ENCODE results near the gene RAB11FIP4.

Gene RAB11FIP4

DNA sequence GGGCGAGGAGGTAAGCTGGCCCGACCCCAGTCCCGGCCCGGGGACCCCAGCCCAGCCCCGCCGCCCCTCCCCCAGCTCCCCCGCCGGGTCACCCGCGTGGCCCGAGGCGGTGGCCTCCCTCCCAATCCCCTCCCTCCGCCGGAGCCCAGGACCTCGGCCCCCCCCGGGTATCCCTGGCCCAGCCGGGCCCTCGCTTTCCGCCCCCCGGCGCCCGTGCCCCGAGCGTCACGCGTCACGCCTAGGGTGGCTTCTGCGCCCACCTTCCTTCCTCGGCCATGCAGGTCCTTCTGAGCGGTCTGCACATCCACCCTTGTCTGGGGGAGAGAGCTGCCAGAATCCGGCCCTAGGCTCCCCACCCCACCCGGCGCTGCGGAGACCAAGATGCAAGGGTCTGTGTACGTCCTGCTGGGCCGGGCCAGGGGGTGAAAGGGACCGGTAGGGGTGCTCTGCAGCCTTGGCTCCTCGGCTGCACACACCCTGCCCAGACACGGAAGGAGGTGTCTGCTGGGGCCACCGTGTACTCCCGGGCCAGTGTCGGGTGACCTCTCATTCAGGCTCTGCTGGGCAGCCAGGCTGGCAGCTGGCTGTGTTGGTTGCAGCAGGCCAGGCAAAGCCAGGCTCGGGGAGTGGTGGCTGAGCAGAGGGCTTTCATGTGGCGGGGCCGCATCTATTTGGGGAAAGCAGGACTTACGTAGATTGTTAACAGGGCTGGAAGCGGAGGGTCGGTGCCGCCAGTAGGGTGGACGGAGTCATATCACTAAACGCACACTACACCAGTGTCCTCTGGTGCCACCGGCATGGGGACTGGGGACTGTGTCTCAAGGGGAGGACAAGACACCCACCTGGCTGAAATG is 754 bp downstream of the RAB11FIP4 start:
- no peaks in the 10 kb centered on the region for H3K9me3 Mint-ChIP-seq
- DNase-seq = peak; percentile 34
- H3K4me1 Mint-ChIP-seq (ENCODE audit: low read depth) = peaks cover 10% of the 10 kb centered on the region
- H3K27me3 Mint-ChIP-seq = peaks cover 55% of the 10 kb centered on the region
- peak overlapping the region; percentile 64 for H3K4me3 Mint-ChIP-seq
- no peak overlapping the region for H3K27ac Mint-ChIP-seq
- H3K36me3 Mint-ChIP-seq (ENCODE audit: low read depth) = no peaks in the 10 kb centered on the region

DNA sequence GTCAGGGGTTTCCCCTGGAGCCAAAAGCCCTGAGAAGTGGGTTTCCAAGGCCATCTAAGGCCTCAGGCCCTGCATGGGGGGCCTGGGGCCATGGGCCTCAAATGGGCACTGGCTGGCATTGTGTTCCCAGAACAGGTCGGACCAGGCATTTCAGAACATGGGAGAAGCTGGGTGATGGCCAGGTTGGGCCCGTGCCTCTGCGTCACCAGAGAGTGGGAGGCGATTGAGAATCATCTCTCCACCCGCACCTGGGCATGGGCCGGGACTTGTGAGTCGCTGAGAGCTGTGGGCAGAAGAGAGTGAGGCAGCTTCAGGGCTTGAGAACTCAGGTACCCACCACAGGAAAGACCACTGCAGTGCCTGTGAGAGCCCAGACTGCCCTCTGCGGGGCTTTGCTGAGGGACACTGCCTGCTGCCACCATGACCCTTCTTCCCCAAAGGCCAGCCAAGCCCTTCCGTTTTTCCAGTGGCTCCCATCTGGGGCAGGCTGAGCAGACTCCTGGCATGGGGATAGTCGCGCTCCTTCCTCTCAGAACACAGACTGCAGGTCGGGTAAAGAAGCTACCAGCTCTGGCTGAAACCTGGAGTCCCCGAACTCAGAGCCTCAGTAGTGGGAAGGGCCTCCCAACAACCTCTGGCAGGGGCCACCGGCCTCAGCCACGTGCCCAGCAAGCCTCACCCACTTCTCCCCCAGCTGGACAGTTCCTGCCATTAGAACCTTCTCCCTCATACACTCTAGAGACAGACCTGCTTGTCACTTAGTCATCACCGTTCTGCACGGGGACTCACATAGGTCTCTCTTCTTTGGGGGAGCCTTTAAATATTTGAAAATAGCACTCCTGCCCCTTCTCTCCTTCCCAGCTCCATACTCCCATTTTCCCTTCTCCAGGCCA is 1.6 kb downstream of the RAB11FIP4 start:
- H3K9me3 Mint-ChIP-seq = no peaks in the 10 kb centered on the region
- no peak overlapping the region for H3K27ac Mint-ChIP-seq
- DNase-seq = no peak
- H3K27me3 Mint-ChIP-seq = peaks cover 58% of the 10 kb centered on the region
- H3K36me3 Mint-ChIP-seq (ENCODE audit: low read depth) = no peaks in the 10 kb centered on the region
- peak overlapping the region; percentile 64 for H3K4me3 Mint-ChIP-seq
- peaks cover 10% of the 10 kb centered on the region for H3K4me1 Mint-ChIP-seq (ENCODE audit: low read depth)

DNA sequence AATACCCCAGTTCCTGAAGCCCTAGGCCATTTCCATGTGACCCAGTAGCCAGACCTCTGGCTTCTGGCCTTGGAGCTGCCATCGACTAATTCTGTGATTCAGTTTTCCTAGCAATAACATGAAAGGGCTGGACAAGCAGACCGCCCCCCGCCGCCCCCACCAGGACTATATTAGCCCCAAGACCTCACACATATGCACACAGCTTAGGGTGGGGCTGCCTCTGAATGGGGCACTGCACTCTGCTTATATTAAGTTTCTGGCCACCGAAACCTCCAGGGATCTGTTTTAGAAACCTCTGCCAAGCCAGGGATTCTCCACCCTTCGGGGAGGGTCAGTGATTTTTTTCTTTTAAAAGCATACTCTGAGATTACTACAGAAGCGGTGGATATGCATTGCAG is 2.3 kb downstream of the RAB11FIP4 start:
- Mint-ChIP-seq H3K4me1 (ENCODE audit: low read depth) (peaks cover 10% of the 10 kb centered on the region), H3K4me3 (no peak overlapping the region), H3K36me3 (ENCODE audit: low read depth) (no peaks in the 10 kb centered on the region), H3K9me3 (no peaks in the 10 kb centered on the region), H3K27ac (no peak overlapping the region), H3K27me3 (peaks cover 62% of the 10 kb centered on the region)
- DNase-seq = no peak

DNA sequence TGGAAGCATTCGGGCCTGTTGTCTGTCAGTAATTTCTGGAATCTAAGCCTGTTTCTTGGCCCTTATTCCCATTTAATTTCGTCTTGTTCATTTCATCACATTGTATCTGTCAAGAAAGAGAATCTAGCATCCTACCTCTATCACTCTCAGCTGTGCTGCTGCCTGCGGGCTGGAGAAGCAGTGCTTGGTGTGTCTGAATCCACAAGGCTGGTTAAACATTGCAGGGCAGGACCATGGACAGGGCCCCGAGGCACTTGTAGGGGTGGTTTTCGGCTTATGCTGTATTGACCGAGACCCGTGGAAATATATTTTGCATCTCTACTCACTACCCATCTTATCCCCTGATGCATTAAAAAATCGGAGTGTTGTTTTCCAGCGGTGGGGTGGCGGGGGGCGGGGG is 3.1 kb downstream of the RAB11FIP4 start:
- Mint-ChIP-seq H3K36me3 (ENCODE audit: low read depth) (no peaks in the 10 kb centered on the region), H3K4me3 (no peak overlapping the region), H3K27me3 (peaks cover 55% of the 10 kb centered on the region), H3K27ac (no peak overlapping the region), H3K4me1 (ENCODE audit: low read depth) (peaks cover 9% of the 10 kb centered on the region), H3K9me3 (no peaks in the 10 kb centered on the region)
- DNase-seq = peak; percentile 50

DNA sequence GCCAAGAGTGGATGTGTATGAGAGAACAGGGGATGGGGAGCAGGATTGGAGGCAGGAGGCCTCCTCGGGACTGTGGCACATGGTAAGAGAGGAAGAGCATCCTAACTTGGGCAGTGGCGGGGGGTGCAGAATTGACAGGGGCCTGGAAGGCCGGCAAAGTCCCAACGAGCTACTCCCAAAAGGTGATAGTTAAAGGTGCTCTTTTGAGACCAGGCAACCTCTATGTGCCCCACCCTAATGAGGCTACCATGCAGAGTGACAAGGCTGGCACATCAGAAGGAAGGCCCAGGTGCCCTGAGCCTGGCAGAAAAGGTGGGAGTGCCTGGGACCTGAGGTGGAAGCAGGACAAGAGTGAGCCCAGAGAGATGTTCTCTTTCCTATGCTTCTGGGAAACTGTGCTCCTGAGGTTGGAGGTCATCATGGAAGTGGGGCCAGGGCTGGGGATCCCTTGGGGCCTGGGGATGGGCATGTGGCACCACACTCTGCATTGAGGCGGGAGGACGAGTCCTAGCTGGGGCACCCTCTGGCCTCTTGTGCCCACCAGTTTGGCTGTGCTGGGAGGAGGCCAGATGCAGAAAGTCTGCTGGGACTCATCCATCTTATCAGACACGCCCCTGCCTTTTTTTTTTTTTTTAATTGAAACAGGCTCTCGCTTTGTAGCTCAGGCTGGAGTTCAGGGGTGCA is 5.9 kb downstream of the RAB11FIP4 start:
- no peak overlapping the region for H3K4me3 Mint-ChIP-seq
- no peaks in the 10 kb centered on the region for H3K9me3 Mint-ChIP-seq
- no peaks in the 10 kb centered on the region for H3K36me3 Mint-ChIP-seq (ENCODE audit: low read depth)
- peaks cover 36% of the 10 kb centered on the region for H3K27me3 Mint-ChIP-seq
- no peak overlapping the region for H3K27ac Mint-ChIP-seq
- peaks cover 2% of the 10 kb centered on the region for H3K4me1 Mint-ChIP-seq (ENCODE audit: low read depth)
- no peak for DNase-seq

DNA sequence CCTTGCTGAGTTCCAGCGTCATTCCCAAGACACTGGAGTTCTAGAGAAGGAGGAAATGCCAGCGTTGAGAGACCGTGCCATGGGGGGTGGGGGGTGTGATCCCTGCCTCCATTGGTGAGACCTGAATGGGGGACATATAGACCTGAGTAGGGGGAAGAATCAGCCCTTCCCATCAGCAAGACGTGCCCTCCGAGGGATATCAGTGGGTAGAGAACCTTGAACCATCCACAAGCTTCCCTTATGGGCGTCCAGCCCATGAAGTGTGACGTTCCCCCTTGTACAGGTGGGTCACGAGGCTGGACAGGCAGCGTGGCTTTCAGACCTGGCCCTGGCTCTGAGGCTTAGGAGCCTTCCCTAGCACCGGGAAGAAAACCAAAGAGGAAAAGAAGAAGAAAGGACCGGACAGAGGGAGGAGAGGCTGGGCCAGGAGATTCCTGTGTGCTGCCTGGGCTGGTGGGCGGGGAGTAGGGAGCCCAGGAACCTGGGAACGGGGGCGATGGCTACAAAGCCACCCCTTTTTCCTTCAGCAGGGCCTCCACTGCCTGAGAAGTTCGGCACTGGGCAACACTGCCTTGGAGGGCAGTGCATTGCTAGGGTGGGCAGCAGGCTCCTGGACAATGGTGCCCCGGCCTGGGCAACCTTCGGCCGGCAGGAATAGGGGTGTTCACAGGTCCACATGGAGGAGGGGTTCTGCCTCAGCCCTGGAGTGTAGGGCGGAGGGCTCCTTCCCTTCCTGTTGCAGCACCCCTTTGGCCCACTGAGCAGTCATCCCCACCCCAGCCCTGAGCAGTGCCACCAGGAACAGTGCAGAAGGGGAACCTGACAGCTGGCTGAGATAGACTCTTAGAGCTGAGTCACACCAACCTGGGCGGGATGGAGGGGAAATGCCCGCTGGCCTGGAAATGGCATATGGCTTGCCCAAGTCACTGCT is 7.2 kb downstream of the RAB11FIP4 start:
- no peak for DNase-seq
- Mint-ChIP-seq H3K27ac (no peak overlapping the region), H3K9me3 (no peaks in the 10 kb centered on the region), H3K36me3 (ENCODE audit: low read depth) (no peaks in the 10 kb centered on the region), H3K4me3 (no peak overlapping the region), H3K4me1 (ENCODE audit: low read depth) (no peaks in the 10 kb centered on the region), H3K27me3 (peaks cover 24% of the 10 kb centered on the region)

DNA sequence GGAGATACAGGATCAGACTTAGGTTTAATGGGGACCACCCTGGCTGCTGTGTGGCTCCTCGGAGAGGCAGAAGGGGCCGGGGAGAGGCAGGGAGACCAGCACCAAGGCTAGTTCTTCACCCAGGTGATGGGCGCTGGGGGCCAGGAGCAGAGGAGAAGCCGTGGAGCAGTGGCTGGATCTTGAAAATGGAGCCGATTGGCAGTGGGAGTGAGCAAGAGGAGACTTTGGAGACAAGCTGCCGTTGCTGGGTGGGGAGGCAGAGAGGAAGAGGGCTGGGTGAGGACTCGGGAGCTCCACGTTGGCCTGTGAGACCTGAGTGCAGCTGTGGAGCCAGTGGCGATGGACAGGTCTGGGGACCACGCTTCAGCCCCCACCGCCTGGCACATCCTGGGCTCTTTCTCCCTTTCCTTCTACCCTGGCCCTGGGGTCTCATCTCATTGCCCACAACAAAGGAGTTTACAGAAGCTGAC is 9.0 kb downstream of the RAB11FIP4 start:
- peaks cover 11% of the 10 kb centered on the region for H3K27me3 Mint-ChIP-seq
- H3K9me3 Mint-ChIP-seq = no peaks in the 10 kb centered on the region
- no peaks in the 10 kb centered on the region for H3K36me3 Mint-ChIP-seq (ENCODE audit: low read depth)
- DNase-seq = no peak
- no peaks in the 10 kb centered on the region for H3K4me1 Mint-ChIP-seq (ENCODE audit: low read depth)
- no peak overlapping the region for H3K4me3 Mint-ChIP-seq
- no peak overlapping the region for H3K27ac Mint-ChIP-seq

DNA sequence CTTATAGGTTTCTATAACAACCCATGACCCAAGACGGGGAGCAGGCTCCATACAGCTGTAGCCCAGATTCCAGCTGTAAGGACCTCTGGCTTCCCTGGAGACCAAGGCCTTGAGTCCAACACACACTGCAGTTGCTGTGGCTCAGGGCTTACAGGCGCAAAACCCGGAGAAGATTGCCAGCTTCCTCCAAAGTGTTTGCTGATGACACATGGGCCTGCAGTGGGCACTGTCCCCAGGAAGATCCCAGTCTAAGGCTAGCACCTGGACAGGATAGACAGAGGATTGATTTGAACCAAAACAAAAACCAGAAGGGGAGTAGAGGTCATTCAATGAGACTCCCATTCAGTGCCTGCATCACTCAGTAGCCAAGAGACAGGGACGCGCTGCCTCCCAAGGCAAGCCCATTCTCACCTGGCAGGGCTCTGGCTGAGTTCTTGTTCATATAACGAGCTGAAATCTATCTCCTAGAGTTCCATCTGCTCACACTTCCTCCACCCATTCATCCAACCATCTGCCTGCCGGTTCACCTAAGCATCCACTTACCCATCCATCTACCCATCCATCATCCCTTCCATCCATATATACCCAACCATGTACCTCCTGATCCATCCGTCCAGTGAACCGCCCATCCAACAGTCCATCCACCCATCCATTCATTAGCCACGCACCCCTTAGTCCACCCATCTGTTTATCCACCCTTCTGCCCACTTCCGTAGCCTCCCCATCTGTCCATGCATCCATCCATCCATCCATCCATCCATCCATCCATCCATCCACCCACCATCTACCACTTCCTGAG is 10.2 kb downstream of the RAB11FIP4 start:
- Mint-ChIP-seq H3K4me1 (ENCODE audit: low read depth) (no peaks in the 10 kb centered on the region), H3K9me3 (no peaks in the 10 kb centered on the region), H3K4me3 (no peak overlapping the region), H3K27me3 (peaks cover 10% of the 10 kb centered on the region), H3K27ac (no peak overlapping the region), H3K36me3 (ENCODE audit: low read depth) (no peaks in the 10 kb centered on the region)
- no peak for DNase-seq

DNA sequence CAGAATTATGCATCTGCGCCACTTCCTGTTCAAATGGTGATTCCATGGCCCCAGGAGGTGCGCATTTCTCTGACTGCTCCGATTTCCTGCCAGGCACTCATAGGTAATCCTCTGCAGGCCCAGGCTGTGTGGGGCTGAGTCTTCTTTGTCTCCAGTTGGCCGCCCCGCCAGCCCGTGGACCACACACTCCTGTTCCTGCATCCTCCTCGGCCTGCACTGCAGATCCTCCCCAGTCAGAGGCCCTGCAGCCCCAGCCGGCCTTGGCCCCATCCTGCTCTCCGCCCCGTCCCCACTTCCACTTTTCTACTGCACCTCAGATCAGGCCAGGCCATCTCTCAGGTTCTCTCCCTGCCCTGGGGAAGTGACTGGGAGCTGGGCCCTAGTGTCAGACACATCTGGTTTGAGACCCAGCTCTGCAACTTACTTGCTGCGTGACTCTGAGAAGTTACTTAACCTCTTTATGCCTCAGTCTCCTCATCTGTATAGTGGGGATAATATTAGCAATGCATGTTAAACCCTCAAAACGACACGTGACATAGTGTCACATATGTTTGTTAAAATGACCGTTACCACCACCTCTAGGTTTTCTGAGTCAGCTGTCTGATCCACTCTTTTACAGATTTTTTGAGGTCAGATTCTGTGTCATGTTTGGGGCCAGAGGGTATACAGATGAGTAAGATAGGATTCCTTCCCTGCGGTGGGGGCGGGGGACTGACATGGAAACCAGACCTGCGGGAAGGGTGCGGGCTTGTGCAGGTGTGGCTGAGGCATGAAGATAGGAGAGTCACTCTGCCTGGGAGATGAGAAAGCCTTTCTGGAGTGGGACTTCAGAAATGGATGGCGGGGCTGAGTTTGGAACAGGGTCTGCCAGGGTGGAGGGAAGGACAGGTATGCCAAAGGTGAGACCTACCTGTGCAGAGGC is 12.8 kb downstream of the RAB11FIP4 start:
- no peak overlapping the region for H3K4me3 Mint-ChIP-seq
- no peaks in the 10 kb centered on the region for H3K36me3 Mint-ChIP-seq (ENCODE audit: low read depth)
- no peaks in the 10 kb centered on the region for H3K9me3 Mint-ChIP-seq
- H3K27ac Mint-ChIP-seq = no peak overlapping the region
- H3K27me3 Mint-ChIP-seq = no peaks in the 10 kb centered on the region
- DNase-seq = no peak
- H3K4me1 Mint-ChIP-seq (ENCODE audit: low read depth) = no peaks in the 10 kb centered on the region

DNA sequence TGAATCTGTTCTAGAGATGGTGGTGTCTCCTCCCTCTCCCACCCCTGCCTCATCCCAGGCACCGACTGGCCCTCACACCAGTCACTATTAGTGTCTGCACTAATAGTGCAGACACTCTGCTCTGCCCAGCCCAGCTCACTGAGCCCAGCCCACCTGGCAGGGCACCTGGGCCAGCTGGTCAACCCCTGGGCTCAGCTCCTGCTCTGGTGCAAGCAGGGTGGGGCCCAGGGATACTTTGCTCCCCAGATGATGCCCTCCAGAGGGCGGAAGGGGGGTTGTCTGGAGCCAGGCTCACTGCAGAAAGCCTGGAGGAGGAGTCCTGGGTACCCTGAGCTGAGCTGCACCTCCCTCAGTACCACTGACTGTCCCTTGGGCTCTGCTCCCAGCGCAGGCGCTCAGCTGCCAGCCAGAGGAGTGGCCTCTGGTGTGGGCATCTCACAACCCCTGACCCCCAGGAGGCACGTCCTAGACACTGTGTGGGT is 14.5 kb downstream of the RAB11FIP4 start:
- Mint-ChIP-seq H3K27me3 (no peaks in the 10 kb centered on the region), H3K9me3 (no peaks in the 10 kb centered on the region), H3K4me1 (ENCODE audit: low read depth) (no peaks in the 10 kb centered on the region), H3K27ac (no peak overlapping the region), H3K4me3 (no peak overlapping the region), H3K36me3 (ENCODE audit: low read depth) (no peaks in the 10 kb centered on the region)
- DNase-seq = no peak

DNA sequence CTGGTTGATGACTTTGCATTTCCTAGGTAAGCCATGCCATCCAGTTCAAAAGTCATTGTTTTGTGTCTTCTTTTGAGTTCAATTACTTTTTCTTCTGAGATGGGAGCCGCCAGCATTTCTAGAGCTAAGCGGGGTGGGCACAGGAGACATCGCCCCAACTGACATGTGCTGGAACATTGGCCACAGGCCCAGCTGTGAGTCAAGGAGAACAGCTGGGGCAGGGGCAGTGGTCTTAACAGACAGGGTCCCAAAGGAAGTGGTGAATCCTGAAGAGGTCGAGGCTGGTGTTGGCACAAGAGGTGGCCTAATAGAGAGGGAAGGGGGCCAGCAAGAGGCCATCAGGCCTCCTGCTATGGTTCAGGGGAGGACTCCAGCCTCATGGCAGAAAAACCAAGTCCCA is 17.1 kb downstream of the RAB11FIP4 start:
- Mint-ChIP-seq H3K9me3 (no peaks in the 10 kb centered on the region), H3K27ac (no peak overlapping the region), H3K4me3 (no peak overlapping the region), H3K36me3 (ENCODE audit: low read depth) (no peaks in the 10 kb centered on the region), H3K27me3 (no peaks in the 10 kb centered on the region), H3K4me1 (ENCODE audit: low read depth) (no peaks in the 10 kb centered on the region)
- no peak for DNase-seq

DNA sequence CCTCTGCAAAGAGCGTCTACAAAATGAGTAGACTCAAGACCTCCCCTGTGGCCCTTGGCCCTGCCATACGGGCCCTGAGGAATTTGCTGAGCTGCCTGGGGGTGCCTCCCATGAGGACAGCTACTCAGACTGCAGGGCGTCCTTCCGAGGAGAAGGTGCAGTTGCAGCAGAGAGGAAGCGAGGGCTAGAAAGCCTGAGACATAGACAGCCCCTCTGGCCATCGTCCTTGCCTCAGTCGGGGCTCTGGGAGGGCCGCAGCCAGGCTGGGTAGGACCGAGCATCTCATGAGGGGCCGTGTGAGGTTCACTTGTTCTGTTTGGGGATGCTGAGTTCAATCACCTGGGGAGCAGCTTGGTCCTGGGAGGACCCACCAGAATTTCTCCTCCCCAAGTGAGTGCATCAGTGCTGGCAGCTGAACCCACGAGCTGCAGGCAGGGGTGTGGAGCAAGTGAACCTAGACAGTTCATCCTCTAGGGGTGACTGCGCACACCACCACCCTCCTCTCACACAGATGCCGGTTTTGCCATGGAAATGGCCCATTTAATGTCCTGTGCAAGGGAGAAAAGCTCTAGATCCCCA is 20.3 kb downstream of the RAB11FIP4 start:
- no peak overlapping the region for H3K27ac Mint-ChIP-seq
- H3K4me3 Mint-ChIP-seq = no peak overlapping the region
- H3K27me3 Mint-ChIP-seq = no peaks in the 10 kb centered on the region
- H3K36me3 Mint-ChIP-seq (ENCODE audit: low read depth) = no peaks in the 10 kb centered on the region
- no peaks in the 10 kb centered on the region for H3K9me3 Mint-ChIP-seq
- H3K4me1 Mint-ChIP-seq (ENCODE audit: low read depth) = no peaks in the 10 kb centered on the region
- DNase-seq = no peak
